SJSA1 (cell line): ENCODE measurements around the gene EHD1. TPM values are rescaled to one million over a fixed set of nuclear protein-coding genes. Genes with fewer than 3 reads are reported as not detected.
"Not testable (repeated sequence)": the region's sequence is repeated elsewhere in the genome, so short reads cannot be mapped to it uniquely, and the experiment has no call there.

Source experiments
- DNase-seq, 2 experiments: peaks; one replicate each; pipeline ENCODE4 v3.0.0-alpha.2; 2015 to 2020; ENCODE audit warnings: low spot score in 2 of 2, low read depth in 1 of 2
- H3K27ac ChIP-seq: fragments of 250-450 bp; sonication (Bioruptor Pico); 2 replicates; pipeline ENCODE4 v1.5.1; 2020; ENCODE audit warnings: mild to moderate bottlenecking, moderate library complexity
- H3K27me3 ChIP-seq: fragments of 250-450 bp; sonication (Bioruptor Pico); replicated peaks from 2 replicates; pipeline ENCODE4 v1.5.1; 2020; ENCODE audit warnings: mild to moderate bottlenecking, moderate library complexity
- H3K36me3 ChIP-seq: fragments of 250-450 bp; sonication (Bioruptor Pico); 2 replicates; pipeline ENCODE4 v1.5.1; 2020; ENCODE audit warnings: mild to moderate bottlenecking
- H3K4me1 ChIP-seq: fragments of 250-450 bp; sonication (Bioruptor Pico); replicated peaks from 2 replicates; pipeline ENCODE4 v1.6.1; 2021; ENCODE audit warnings: mild to moderate bottlenecking
- H3K4me3 ChIP-seq: fragments of 250-450 bp; sonication (Bioruptor Pico); 2 replicates; pipeline ENCODE4 v1.5.1; 2020; ENCODE audit warnings: mild to moderate bottlenecking
- H3K9me3 ChIP-seq: fragments of 250-450 bp; sonication (Bioruptor Pico); replicated peaks from 2 replicates; pipeline ENCODE4 v1.5.1; 2020; ENCODE audit warnings: mild to moderate bottlenecking
- total RNA-seq: library from RNA; depleted of rRNA; stranded (reverse); fragments of >200 nt; shearing (Covaris generic); gene quantifications from 2 replicates; pipeline ENCODE4 v1.2.3, GENCODE V29; 2014

Gene EHD1
- total RNA-seq, 1 experiment from 2014 or later, result 85.7 TPM

- Histone ChIP-seq H3K36me3 (peaks cover 17% of the 10 kb centered on the region), H3K4me3 (no peak overlapping the region), H3K27ac (no peak overlapping the region), H3K4me1 (peaks cover 42% of the 10 kb centered on the region), H3K9me3 (no peaks in the 10 kb centered on the region), H3K27me3 (no peaks in the 10 kb centered on the region)
- DNase-seq, result no peak
Observed at GRCh38 chr11:64848826-64849597, 29.4 kb downstream of the EHD1 start.

GRCh38 chr11:64848214-64848825 lies 30.1 kb downstream of the EHD1 start:
- Histone ChIP-seq H3K4me1 (peaks cover 38% of the 10 kb centered on the region), H3K4me3 (no peak overlapping the region), H3K27me3 (no peaks in the 10 kb centered on the region), H3K9me3 (no peaks in the 10 kb centered on the region), H3K27ac (no peak overlapping the region), H3K36me3 (peaks cover 10% of the 10 kb centered on the region)
- DNase-seq, result no peak

GRCh38 chr11:64846998-64847666 lies 31.3 kb downstream of the EHD1 start:
- peaks cover 43% of the 10 kb centered on the region for H3K4me1 ChIP-seq
- no peaks in the 10 kb centered on the region for H3K27me3 ChIP-seq
- H3K36me3 ChIP-seq, result no peaks in the 10 kb centered on the region
- no peak overlapping the region for H3K4me3 ChIP-seq
- H3K9me3 ChIP-seq, result no peaks in the 10 kb centered on the region
- no peak overlapping the region for H3K27ac ChIP-seq
- peak; percentile 95 to 99 for DNase-seq

- H3K4me1 ChIP-seq, result peaks cover 32% of the 10 kb centered on the region
- not testable (repeated sequence) for DNase-seq, H3K4me3 ChIP-seq, H3K27ac ChIP-seq, H3K9me3 ChIP-seq, H3K36me3 ChIP-seq, H3K27me3 ChIP-seq
Observed at GRCh38 chr11:64845776-64846129, 32.7 kb downstream of the EHD1 start.

GRCh38 chr11:64845129-64845775 lies 33.2 kb downstream of the EHD1 start:
- Histone ChIP-seq H3K4me3 (no peak overlapping the region), H3K36me3 (no peaks in the 10 kb centered on the region), H3K9me3 (no peaks in the 10 kb centered on the region), H3K27me3 (no peaks in the 10 kb centered on the region), H3K27ac (no peak overlapping the region), H3K4me1 (peaks cover 30% of the 10 kb centered on the region)
- DNase-seq, result no peak

GRCh38 chr11:64844330-64845128 lies 33.9 kb downstream of the EHD1 start, which contains the start of gene CDC42BPG:
Gene CDC42BPG, minus strand, starts transcription at chr11:64844653. Its CDS starts 84 bp downstream, at chr11:64844569.
- H3K27ac ChIP-seq, result no peak within 1 kb of the TSS
- H3K4me1 ChIP-seq, result peaks cover 23% of the 10 kb centered on the region
- H3K27me3 ChIP-seq, result no peaks in the 10 kb centered on the region
- H3K36me3 ChIP-seq, result no peaks in the 10 kb centered on the region
- peak within 1 kb of the TSS; percentile 26 for H3K4me3 ChIP-seq
- DNase-seq, result peak in 1 of 2 experiments; percentile 84
- H3K9me3 ChIP-seq, result no peaks in the 10 kb centered on the region

GRCh38 chr11:64843686-64844329 lies 34.6 kb downstream of the EHD1 start:
- Histone ChIP-seq H3K4me3 (peak overlapping the region; percentile 26), H3K27me3 (no peaks in the 10 kb centered on the region), H3K4me1 (peaks cover 22% of the 10 kb centered on the region), H3K36me3 (no peaks in the 10 kb centered on the region), H3K9me3 (no peaks in the 10 kb centered on the region), H3K27ac (no peak overlapping the region)
- DNase-seq, result no peak

GRCh38 chr11:64842851-64843685 lies 35.4 kb downstream of the EHD1 start:
- DNase-seq, result no peak
- H3K9me3 ChIP-seq, result no peaks in the 10 kb centered on the region
- H3K27me3 ChIP-seq, result no peaks in the 10 kb centered on the region
- no peak overlapping the region for H3K4me3 ChIP-seq
- H3K27ac ChIP-seq, result no peak overlapping the region
- H3K4me1 ChIP-seq, result peaks cover 22% of the 10 kb centered on the region
- no peaks in the 10 kb centered on the region for H3K36me3 ChIP-seq

- H3K27ac ChIP-seq, result no peak overlapping the region
- H3K27me3 ChIP-seq, result no peaks in the 10 kb centered on the region
- H3K4me1 ChIP-seq, result peaks cover 22% of the 10 kb centered on the region
- no peaks in the 10 kb centered on the region for H3K36me3 ChIP-seq
- DNase-seq, result no peak
- H3K4me3 ChIP-seq, result no peak overlapping the region
- H3K9me3 ChIP-seq, result no peaks in the 10 kb centered on the region
Observed at GRCh38 chr11:64842366-64842759, 36.1 kb downstream of the EHD1 start.

- Histone ChIP-seq H3K4me3 (no peak overlapping the region), H3K4me1 (peaks cover 22% of the 10 kb centered on the region), H3K27me3 (no peaks in the 10 kb centered on the region), H3K36me3 (no peaks in the 10 kb centered on the region), H3K9me3 (no peaks in the 10 kb centered on the region), H3K27ac (no peak overlapping the region)
- no peak for DNase-seq
Observed at GRCh38 chr11:64841592-64842365, 36.6 kb downstream of the EHD1 start.

GRCh38 chr11:64839887-64840782 lies 38.3 kb downstream of the EHD1 start:
- H3K9me3 ChIP-seq, result no peaks in the 10 kb centered on the region
- no peak for DNase-seq
- H3K27me3 ChIP-seq, result no peaks in the 10 kb centered on the region
- H3K4me3 ChIP-seq, result no peak overlapping the region
- H3K27ac ChIP-seq, result no peak overlapping the region
- H3K36me3 ChIP-seq, result no peaks in the 10 kb centered on the region
- H3K4me1 ChIP-seq, result peaks cover 26% of the 10 kb centered on the region
